HG02642 (cell line): ENCODE results near the gene GRIA3.
"Not testable (repeated sequence)": the region's sequence is repeated elsewhere in the genome, so short reads cannot be mapped to it uniquely, and the experiment has no call there.

Experiments
- ATAC-seq: cut with Tn5 transposase; IDR thresholded peaks from one replicate; pipeline ENCODE4 v1.9.1; 2021; ENCODE audit warnings: mild to moderate bottlenecking; ENCODE audit not compliant: unreplicated experiment, poor library complexity

The GRIA3 gene

DNA sequence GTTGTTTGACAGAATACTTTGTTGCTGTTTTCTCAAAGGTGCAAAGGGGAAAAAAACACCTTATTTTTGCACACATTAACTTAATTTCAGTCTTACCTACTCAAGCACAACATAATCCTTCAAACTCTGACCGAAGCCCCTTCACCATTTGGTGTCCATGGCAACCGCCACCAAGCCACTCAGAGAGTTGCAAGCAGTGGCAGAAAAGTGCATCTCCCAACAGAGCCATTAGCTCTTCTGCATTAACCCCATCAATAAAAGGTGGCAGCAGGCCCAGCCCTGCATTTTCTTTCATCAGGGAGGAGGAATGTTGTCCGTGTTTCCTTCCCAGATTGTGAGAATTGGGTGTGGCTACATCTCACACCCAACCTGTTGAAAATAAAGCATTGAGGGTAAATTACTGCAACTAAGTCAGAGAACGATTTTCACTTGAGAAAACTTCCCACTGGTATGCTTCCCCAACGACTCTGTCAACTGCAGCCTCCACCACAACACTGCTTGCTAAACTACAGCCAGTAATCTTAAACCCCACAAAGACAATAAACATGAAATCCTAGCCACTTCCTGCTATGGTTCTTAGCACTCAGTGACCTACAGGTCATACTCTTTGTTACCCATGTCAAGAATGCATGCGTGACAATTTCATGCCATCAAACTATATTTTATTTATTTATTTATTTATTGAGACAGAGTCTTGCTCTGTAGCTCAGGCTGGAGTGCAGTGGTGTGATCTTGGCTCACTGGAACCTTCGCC is 154.0 kb downstream of the GRIA3 start:
- no peak for ATAC-seq

DNA sequence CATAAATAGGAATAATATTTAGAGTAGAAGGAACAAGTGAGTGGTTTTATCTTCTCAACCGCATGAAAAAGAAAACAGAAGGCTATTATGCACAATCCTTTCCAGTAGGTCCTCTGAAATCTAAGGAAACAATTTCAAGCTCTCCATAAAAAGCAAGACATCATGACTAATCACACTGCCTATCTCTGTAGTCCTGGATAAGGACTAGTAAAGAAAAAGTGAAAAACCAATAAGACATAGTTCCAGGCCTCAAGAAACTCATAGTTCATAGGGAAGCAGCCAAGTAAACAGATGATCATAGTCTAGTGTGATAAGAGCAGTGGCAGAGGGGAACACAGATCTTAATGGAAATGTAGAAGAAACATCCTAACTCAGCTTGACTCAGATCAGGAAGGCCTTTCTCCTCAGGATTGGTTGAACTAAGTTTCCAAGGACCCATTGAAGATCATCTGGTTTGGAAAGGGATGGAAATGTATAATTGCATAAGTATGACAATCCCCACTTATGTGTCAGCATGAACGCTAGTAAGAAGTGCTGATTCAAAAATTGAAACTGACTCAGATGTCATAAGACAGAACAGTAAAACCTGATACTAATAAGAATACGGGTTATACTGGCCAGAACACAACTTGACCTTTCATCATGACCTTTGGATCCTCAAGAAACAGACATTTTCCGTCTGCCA is 155.3 kb downstream of the GRIA3 start:
- peak; percentile 67 for ATAC-seq

DNA sequence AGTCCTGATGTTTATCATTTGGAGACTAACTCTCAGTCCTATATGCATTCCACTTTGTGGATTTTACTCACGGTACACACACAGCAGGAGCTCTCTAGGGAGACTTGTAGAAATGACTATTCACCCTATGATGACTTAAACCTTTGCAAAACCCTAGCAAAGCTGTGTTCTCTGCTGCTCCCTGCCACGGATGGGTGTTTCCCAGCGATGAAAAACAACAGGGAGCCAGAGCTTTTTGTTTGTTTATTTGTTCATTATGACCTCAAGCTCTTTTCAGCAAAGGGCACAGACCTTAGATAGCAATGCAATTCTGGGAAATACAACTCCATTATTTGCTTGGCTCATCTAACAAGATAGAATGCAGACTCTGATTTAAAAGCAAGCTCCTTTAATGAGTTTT is 156.6 kb downstream of the GRIA3 start:
- no peak for ATAC-seq

DNA sequence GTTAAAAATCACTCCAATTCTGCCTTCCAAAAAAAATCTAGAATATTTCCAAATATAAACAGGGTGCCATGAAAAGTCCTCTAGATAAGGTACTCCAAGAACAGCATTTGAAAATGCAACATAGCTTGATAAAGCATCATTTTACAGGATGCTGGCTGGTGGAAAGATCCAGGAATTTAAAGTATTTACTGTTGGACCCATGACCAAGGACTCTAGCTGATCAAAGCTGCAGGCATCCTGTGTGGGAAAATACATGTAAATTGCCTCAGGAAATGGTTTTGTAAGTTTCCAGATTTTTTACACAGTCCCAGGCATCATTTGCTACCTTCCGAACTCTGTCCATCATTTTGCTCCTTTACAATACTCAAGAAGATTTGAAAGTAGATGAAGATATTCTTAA is 164.4 kb downstream of the GRIA3 start:
- ATAC-seq = no peak

DNA sequence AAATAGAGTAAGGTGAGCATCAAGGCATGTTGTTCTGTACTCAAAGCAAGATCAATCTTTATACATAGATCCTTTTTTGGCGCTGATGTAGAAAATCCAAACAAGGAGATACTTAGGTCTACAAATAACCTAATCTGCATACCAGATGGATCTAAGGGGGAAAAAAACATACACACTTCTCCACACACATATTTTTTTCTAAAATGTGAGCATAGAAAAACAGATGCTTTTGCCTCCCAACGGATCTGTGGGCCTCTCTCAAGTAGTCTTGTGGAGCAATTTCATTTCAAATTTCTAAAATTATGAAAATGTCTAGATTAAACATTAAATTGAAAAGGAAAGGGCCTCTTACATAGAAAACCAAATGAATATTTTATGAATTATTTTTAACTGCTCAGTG is 166.1 kb downstream of the GRIA3 start:
- no peak for ATAC-seq

DNA sequence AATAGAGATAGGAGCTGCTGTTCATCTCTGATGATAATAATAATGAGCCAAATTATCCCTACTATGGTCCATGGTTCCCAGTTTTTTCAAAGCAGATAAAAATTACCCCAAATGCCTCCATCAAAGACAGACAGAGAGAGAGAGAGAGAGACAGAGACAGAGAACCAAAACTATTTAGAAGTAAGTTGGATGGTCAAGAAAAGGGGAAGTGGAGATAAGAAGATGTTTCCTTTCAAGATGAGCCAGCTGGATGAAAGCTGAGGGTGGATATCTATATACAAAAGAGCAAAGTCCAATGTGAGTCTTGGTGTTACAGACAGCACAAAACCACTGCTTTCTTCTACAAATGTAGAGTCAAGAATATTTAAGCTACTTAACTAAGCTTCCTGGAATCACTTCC is 173.9 kb downstream of the GRIA3 start:
- ATAC-seq = peak; percentile 95

DNA sequence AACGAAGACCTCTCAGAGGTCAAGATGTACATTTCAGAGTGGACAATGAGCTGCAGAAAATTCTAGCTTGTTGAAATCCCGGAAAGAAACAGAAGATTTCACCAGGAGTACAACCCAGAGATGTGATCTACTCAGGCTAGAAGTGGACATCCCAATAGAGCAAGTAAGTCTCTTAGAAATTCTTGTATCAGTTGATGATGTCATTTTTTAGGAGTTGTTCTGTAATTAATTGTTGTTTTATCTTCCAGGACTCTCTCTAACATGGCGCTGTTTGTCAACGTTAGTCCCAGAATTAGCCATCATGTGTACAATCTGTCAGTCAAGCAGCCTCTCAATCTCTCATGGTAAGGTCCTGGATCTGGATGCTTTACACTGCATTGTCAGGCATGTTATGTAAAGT is 174.4 kb downstream of the GRIA3 start:
- ATAC-seq = no peak

DNA sequence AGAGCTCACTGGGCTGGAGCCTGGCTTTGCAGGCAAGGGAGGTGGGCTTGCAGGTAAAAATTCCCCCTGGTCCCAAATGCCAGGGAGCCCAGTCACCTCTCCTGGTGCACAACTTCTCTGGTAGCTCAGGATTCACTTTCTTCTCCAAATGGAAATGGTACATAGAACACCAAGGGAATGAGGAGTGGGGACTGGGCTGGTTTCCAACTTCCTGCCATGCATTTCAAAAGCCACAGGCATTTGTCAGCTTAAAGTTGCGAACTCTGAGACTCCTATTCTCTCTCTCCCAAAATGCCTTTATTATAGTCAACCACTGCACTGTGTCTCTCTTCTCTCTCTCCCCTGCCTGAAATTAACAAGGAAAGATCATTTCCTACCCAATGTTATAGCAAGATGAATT is 177.3 kb downstream of the GRIA3 start:
- ATAC-seq = no peak

DNA sequence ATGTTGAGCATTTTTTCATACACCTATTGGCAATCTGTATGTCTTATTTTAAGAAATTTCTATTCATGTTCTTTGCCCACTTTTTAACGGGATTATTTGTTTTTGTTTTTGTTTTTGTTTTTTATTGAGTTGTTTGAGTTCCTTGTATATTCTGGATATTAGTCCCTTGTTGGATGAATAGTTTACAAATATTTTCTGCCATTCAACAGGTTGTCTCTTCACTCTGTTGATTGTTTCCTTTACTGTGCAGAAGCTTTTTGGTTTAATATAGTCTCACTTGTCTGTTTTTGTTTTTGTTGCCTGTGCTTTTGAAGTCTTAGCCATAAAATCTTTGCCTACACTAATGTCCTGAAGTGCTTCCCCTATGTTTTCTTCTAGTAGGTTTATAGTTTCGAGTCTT is 202.1 kb downstream of the GRIA3 start:
- not testable (repeated sequence) for ATAC-seq

DNA sequence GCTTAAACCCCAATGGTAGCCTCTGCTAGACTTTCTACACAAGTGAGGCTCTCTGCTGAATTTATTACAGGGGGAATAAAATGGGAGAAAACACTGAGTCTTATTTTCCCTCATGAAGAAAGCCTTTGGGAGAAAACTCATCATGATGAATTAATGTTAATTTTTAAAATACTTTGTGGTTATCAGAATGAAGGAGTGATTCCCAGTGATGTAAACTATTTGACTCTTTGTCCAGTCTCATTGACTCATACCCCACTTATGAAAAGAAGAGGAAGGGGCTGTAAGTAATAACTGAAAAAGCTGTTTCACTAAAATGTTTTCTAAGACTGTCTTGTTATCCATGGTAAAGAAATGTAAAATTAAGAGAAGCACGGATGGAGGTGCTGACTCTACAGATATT is 208.8 kb downstream of the GRIA3 start:
- no peak for ATAC-seq

DNA sequence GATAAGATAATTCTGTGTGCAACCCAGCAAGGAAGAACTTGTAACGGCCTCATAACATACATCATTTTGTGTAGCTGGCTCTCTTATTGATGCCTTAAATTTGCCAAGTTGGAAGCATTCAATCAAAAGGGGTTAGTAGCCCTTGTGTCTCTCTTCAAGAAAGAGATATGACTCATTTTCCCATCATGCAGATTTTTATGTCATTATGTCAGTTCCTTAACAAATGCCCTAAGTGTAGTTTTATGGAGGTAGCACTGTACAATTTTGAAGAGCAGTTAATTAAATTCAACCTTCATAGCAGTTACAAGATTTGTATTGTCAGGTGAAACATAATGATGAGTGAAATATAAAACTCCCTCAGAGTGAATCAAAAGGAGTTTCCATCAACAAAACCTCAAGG is 215.6 kb downstream of the GRIA3 start:
- no peak for ATAC-seq

DNA sequence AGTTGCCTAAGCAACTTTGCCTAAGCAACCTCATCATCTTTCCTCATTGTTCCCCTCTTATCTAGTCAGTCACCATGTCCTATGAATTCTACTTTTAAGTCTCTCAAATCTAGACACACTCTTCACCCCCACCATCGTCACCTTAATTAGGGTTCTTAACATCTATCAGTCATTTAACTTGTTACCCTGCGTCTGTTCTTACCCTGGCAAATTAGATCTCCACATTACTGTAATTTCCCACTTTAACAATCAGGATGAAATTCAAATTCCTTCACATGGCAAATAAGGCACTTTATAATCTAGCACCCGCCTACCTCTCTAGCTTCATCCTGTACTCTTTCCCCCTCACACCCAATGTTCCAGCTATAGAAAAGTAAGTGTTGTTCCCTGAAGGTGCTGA is 221.2 kb downstream of the GRIA3 start:
- no peak for ATAC-seq

DNA sequence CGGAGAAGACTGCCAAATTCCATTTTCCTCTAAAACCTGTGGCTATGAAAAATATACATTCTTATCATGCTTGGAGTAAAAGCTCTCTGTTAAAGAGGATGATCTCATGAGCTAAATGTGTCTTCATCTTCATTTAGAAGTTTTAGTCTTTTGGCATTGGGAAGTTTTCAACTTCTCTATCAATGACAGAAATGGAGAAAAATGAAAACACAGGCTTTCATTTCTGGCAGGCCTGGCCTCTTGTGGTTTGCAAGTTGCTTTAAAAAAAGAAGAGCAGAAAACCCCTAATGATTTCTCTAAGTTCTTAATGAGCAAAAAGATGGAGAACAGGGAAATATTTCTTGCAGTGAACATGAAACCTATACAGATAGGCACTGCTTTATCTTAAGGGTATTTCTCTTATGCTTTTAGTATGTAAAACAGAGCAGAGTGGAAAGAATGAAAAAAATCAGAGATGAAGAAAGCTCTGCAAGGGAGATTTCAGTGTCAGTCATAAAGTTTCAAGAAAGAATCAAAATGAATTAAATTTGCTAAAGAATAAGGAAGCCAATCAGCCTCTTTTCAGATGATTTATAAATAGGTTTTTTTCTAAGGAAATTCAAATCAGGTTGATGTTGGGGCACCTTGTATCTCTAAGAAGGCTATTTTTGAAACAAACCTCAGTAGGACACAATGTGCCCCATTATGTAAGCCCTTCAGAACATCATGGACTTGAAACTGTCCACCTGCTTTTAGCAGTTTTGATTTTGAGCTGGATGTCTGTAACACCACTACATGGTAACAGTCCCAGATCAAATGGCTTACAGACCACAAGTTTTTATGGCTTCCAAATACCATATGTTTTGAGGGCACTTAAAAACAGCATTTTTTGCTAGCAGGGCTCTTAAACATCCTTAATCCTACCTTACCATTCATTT is 225.0 kb downstream of the GRIA3 start:
- ATAC-seq = peak; percentile 50

DNA sequence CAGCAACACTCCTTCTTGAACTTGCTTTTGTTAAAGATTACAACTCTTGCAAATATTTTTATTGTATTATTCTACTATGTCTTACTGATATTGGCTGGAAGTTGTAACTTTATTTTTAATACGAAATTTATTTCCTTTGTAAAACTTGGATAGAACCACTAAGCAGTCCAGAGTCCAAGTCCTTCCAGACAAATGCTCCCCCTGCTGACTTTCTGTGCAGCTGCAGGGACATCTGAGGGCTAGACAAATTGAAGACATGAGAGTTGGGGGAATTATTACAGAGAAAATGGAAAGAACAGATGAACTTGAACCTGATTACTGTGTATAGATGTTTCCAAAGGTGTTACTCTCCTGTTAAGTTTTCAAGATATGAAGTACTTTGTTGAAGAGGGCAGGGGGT is 238.8 kb downstream of the GRIA3 start:
- ATAC-seq = no peak

DNA sequence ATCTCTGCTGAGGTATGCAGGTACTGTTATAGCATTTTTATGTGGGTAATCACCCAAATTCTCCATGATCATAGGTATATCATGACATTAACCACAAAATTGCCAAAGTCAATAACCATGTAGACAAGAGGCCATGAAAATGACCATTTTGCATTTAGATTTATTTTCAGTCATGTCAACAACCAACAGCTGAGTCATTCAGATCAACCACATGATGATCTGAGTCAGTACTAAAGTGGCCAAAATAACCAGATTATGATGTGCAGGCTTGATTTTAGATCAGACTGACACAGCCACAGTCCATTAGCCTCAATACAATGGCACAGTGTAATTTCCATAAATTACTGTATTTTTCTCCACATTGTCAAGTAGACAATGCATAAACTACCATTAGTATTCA is 240.5 kb downstream of the GRIA3 start:
- ATAC-seq = peak; percentile 97

DNA sequence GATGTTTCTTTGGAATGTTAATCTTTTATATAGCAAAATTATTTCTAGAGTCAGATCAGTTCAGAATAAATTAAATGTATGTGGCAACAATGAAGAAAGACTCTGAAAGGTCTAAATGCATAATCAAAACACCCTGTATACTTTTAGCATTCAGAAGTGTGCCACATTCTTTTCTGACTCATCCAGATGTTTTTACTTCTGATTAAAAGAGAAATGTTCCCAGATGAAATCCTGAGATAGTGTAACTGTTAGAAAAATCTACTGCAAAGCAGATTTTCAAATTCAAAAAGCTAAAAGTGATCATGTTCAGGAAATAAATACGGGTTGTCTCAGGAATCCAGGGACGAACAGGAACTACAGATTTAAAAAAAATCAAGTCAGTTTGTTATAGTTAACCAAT is 241.4 kb downstream of the GRIA3 start:
- ATAC-seq = no peak

DNA sequence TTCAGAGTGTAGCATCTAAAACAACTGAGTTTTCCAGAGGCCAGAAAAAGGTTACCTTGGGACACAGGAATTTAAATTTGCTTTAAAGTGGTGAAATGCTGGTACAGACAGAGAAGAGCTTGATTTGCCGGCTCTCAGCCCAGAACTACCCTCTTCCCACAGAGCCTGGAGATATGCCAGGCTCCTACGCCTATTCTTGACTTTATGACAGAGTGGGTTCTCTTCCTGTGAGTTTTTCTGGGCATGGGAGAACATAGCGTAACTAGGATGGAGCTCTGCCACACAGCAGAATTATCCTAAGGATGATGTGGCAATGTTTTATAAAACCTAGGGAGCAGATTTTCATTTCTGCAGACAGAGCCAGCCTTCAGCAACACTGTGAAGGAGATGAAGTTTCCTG is 241.8 kb downstream of the GRIA3 start:
- no peak for ATAC-seq

DNA sequence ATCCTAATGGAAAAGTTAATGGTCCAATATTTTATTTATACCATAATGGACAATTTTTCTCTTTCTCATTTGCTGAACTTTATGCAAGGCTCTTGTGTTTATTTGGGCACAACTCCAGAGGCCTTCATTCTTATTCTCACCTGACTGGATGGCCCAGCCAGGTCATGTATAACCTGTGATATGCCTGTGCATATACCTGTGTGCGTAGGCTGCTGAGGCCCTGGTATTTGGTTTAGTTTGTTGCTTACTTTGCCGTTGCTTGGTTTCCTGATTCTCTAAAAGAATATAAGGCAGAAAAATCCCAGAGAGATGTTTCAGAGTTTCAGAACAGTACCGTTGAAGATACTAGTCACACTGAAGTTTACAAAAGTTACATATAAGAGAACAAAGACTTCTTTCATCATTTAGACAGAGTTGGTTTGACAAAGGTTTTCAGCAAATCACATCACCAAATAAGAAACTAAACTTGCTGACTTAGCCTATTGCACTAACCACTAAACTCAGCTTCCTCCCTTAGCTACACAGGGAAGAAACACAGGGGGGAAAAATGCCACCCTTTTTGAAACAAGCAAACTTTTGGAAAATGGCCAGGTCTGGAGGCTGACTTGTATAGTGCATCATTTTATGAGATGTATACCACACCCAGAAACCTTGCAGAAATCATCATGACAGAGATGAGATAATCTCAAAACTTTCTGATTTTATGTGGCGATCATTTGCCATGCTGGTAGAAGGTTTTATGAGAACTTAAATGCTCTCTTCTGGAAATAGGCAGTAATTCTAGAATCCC is 248.5 kb downstream of the GRIA3 start:
- peak; percentile 81 for ATAC-seq

DNA sequence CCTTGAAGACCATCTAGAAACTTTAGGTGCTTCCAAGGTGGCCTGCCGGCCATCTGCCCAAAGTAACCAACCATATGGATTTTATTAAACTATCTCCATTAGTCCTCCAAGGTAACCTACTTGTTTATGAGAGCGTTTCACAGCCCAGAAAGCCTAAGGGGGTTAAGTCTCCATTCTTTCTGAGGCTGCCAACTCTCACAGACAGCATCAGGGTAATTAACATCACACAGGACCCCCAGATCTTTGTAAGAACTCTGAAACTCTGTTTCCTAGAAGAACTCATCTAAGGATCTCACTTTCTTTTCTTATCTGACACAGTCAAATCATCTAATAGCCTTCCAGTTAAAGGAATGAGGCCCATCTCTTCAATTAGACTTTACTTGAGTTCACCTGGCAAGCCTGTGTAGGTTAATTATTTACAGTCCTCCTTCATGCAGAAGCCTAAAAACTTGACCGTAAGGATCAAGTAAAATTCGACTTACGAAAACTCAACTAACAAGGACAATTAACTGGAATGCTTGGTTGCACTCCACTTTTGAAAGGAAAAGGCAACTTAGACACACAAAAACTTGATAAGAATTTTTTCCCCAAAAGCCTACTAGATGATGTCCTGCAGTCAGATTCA is 252.5 kb downstream of the GRIA3 start:
- no peak for ATAC-seq

DNA sequence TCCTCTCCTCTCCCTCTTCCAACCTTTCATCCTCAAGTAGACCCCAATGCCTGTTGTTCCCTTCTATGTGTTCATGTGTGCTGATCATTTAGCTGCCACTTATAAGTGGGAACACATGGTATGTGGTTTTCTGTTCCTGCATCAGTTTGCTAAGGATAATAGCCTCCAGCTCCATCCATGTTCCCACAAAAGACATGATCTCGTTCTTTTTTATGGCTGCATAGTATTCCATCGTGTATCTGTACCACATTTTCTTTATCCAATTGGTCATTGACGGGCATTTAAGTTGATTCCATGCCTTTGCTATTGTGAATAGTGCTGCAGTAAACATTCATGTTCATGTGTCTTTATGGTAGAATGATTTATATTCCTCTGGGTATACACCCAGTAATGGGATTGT is 255.8 kb downstream of the GRIA3 start:
- ATAC-seq = not testable (repeated sequence)
